Ishikawa (cell line): ENCODE data around the gene ELFN1.

Experiments
- CEBPB ChIP-seq: IDR thresholded peaks from 2 replicates; pipeline ENCODE4 v1.6.1; 2012
- CREB1 ChIP-seq: IDR thresholded peaks from 2 replicates; pipeline ENCODE4 v1.6.1; 2012; ENCODE audit warnings: low read depth
- EGR1 ChIP-seq: IDR thresholded peaks from 2 replicates; pipeline ENCODE4 v1.6.1; 2012
- EP300 ChIP-seq: IDR thresholded peaks from 2 replicates; pipeline ENCODE4 v1.6.1; 2012; ENCODE audit warnings: borderline replicate concordance
- FOXM1 ChIP-seq: IDR thresholded peaks from 2 replicates; pipeline ENCODE4 v1.6.1; 2012; ENCODE audit warnings: low read depth, borderline replicate concordance
- MAX ChIP-seq: IDR thresholded peaks from 2 replicates; pipeline ENCODE4 v1.6.1; 2012
- NFIC ChIP-seq: IDR thresholded peaks from 2 replicates; pipeline ENCODE4 v1.6.1; 2012
- RAD21 ChIP-seq: IDR thresholded peaks from 2 replicates; pipeline ENCODE4 v1.6.1; 2012; ENCODE audit warnings: low read depth
- REST ChIP-seq: IDR thresholded peaks from 2 replicates; pipeline ENCODE4 v1.6.1; 2012; ENCODE audit warnings: low read depth, mild to moderate bottlenecking
- TAF1 ChIP-seq: IDR thresholded peaks from 2 replicates; pipeline ENCODE4 v1.6.1; 2012; ENCODE audit warnings: low read depth, mild to moderate bottlenecking
- TCF12 ChIP-seq: IDR thresholded peaks from 2 replicates; pipeline ENCODE4 v1.6.1; 2012; ENCODE audit warnings: low read depth
- TEAD4 ChIP-seq: IDR thresholded peaks from 2 replicates; pipeline ENCODE4 v1.6.1; 2012
- USF1 ChIP-seq: IDR thresholded peaks from 2 replicates; pipeline ENCODE4 v1.6.1; 2012
- YY1 ChIP-seq: IDR thresholded peaks from 2 replicates; pipeline ENCODE4 v1.6.1; 2012; ENCODE audit warnings: low read depth
- ZBTB7A ChIP-seq: IDR thresholded peaks from 2 replicates; pipeline ENCODE4 v1.6.1; 2012; ENCODE audit warnings: low read depth

ELFN1 gene

GRCh38 chr7:1732645-1733044, 62.6 kb downstream of the ELFN1 start:
- no peak for TF ChIP-seq CREB1
- TF ChIP-seq EP300: no peak
- TF ChIP-seq NFIC: no peak
- no peak for TF ChIP-seq ZBTB7A
- no peak for TF ChIP-seq EGR1
- TF ChIP-seq YY1: no peak

- no peak for TF ChIP-seq USF1
- no peak for TF ChIP-seq MAX
- no peak for TF ChIP-seq TCF12
Observed at GRCh38 chr7:1733206-1733907, 63.3 kb downstream of the ELFN1 start.

- TF ChIP-seq CREB1 (no peak), USF1 (no peak)
Observed at GRCh38 chr7:1733908-1734730, 64.0 kb downstream of the ELFN1 start.

GRCh38 chr7:1735262-1735661, 65.2 kb downstream of the ELFN1 start:
- TF ChIP-seq RAD21 (no peak), YY1 (no peak), MAX (no peak), TAF1 (no peak), EGR1 (no peak), ZBTB7A (no peak), NFIC (no peak), FOXM1 (no peak), CREB1 (no peak), EP300 (no peak), USF1 (no peak), TCF12 (no peak), TEAD4 (no peak), CEBPB (no peak), REST (no peak)

GRCh38 chr7:1735806-1736483, 65.9 kb downstream of the ELFN1 start:
- no peak for TF ChIP-seq FOXM1
- no peak for TF ChIP-seq CEBPB
- TF ChIP-seq NFIC: no peak
- no peak for TF ChIP-seq CREB1
- TF ChIP-seq ZBTB7A: no peak
- TF ChIP-seq EP300: no peak
- TF ChIP-seq TAF1: no peak
- no peak for TF ChIP-seq USF1
- no peak for TF ChIP-seq TEAD4
- TF ChIP-seq TCF12: no peak
- no peak for TF ChIP-seq MAX
- TF ChIP-seq REST: no peak
- TF ChIP-seq YY1: no peak
- TF ChIP-seq RAD21: no peak
- TF ChIP-seq EGR1: no peak
